Non-pigmented ciliary epithelial cell (primary cell): Measurements from ENCODE around the gene RABGAP1L.
"Not testable (repeated sequence)": the region's sequence is repeated elsewhere in the genome, so short reads cannot be mapped to it uniquely, and the experiment has no call there.

ENCODE experiments used
- DNase-seq: peaks from one replicate; pipeline ENCODE4 v3.0.0-alpha.2; 2010; ENCODE audit warnings: low read depth

Gene RABGAP1L

DNA sequence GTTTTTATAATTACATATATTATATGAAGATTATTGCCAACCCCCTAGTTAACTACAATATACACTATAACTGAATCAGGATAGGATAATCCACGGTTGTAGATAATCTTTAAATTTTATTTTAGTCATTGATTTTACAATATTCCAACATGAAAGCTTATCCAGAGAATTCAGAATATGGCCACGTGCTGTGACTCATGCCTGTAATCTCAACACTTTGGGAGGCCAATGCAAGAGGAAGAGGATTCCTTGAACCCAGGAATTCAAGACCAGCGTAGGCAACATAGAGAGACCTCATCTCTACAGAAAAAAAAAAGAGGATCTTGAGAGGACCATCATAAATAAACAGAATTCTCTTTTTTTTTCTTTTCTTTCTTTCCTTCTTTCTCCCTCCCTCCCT lies 720.9 kb downstream of the RABGAP1L start:
- DNase-seq, result no peak

DNA sequence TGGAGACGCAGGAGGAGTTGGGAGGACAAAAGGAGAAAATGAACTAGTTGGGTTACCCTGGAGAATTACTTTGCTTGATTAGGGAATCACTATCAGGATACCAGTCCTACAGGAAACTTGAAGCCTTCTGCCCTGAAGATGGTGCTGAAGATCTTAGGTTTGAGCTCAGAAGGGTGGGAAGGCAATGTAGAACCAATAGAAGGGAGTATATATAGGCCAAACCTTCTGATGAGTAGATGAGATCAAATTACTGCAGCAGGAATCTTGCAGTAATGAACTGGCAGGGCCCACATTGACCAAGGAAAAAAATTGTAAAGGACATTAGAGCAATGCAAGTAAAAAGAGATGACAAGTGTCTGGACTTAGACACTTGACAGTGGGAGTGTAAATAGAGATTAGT lies 724.1 kb downstream of the RABGAP1L start:
- DNase-seq, result peak; percentile 18

DNA sequence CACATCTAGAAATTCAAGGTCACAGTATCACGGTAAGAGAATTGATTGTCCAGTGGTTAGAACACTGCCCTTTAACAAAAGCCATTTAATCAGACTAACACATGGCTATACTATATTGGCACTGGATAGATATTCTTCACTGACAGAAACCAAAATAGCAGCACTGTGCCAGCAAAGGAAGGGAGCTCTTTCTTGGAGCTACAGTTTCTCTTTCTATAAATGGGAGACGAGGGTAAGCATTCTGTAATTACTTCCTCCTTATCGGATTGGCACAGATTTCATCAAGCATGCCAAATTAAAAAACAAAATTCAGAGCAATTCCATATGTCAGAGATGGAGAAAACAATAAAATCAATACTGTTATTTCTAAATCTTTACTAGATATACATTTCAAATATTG lies 724.7 kb downstream of the RABGAP1L start:
- DNase-seq, result no peak

DNA sequence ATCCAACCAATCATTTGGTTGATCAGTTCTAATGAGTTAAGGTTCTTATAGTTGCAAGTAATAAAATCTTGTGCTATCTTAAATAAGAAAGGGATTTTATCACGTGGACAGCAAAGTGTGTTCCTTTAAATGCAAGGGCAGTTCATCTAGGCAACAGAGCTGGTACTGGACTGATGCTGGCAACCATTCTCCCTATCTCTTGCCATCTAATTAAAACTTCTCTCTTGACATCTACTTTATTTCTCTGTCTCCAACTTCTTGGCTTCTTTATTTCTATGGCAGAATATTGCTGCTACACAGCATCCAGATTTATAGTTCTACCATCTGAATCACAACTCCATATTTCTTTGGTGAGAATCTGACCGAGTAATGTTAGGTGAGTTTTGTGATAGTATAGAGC lies 725.2 kb downstream of the RABGAP1L start:
- DNase-seq, result no peak

DNA sequence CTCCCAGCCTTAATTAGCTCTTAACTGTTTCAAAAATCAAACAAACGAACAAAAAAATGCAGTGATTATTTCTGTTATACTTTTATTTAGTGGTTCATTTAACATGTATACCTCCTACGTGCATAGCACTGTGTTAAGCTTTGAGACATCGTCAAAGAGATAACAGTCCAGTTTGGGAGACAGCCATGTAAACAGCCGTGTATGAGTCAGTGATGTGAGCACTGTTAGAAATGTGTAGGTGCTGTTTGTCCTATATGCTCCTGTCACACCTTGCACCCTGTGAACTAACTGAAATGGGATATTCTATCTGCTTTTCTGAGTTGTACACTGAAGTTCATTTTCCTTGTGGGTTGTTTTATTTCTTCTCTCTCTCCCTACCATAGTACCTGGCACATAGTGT lies 730.7 kb downstream of the RABGAP1L start:
- no peak for DNase-seq

DNA sequence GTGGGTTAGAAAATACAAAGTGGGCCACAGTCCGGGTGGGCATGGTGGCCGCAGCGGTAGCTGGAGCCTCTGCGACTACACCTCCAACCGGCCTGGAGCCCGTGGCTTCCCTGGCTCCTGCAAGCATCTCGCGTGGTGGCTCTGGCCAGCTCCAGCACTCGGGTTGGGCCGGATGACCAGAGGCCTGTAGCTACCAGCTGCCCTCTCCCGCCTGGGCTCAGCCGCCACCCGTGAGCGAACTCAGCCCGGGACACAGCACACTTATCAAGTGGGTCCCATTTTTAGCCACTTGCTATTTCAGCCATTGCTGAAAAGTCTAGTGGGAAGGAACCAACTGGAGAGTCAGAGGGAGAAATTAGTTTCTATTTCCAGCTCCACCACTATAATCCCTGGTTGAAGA lies 732.7 kb downstream of the RABGAP1L start:
- DNase-seq, result no peak

DNA sequence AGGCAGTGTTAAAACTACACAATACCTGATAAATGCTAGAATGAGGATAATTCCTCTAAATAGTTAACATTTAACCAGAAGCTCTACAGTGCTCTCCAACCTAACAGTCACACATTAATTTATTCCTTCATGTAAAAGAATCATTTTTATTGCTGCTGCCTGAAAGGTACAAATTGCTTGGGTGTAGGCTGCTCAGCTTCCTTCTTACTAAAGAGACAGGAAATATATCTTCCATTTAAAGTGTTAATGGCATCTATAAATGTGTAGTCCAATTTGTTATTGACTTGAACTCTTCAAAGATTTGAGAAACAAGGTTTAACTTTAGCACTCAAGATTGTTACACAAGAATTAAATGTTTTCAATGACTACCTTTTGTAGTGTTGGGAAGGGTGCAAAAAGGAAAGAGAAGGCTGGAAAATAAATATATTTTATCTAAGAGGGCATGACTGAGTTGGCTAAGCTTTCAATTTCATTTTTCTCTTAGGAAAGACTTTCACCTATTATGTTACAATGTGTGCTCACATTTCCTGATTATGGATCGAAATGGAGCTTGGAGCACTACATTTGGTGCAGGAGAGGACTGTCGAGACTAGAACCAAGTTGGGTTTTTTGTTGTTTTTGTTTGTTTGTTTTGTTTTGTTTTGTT lies 734.9 kb downstream of the RABGAP1L start:
- no peak for DNase-seq

DNA sequence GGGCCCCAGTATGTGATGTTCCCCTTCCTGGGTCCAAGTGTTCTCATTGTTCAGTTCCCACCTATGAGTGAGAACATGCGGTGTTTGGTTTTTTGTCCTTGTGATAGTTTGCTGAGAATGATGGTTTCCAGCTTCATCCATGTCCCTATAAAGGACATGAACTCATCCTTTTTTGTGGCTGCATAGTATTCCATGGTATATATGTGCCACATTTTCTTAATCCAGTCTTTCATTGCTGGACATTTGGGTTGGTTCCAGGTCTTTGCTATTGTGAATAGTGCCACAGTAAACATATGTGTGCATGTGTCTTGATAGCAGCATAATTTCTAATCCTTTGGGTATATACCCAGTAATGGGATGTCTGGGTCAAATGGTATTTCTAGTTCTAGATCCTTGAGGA lies 736.3 kb downstream of the RABGAP1L start:
- not testable (repeated sequence) for DNase-seq

DNA sequence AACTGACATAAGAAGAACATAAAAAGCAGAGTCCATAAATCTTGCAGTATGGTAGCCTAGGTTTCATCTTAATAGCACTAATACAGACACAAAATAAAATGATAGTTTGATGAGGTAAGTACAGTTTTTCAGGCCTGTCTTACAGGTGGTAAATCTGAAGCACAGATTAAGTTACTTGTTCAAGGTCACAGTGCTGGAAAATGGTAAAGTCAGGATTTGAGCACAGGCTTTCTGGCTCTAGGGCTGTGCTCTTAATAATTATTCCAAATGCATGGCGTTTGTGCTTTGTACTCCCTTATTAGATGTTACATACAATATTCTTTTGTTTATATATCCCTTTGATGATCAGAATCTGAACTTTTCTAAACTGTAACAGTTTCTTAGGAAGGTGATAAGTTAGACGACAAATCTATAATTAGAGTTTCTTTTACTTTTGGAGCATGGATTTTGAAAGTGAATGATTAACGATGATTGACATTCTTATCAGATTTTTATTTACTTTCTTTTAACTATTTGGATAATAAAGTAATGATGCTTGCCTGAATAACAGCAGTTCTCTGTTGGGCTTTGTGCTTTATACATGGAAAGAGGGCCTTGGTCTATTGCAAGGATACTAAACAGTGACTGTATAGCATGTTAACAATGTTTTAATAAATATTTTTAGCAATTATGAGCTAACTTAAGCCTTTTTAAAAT lies 738.9 kb downstream of the RABGAP1L start:
- no peak for DNase-seq

DNA sequence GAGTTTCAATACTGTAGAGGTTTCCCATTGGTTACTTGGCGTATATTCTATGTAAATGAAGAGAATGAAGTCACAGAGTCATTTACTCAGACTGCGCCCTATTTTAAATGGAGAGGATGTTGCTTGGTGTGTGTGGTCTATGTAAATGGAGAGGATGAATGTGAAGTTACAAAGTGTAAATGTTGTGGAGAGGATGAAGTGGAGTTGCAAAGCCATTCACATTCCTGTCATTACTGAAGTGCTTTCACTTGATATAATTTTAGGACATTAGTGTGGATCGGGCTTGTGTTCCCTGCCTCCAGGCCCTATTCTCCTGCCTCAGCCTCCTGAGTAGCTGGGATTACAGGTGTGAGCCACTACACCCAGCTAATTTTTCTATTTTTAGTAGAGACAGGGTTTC lies 741.0 kb downstream of the RABGAP1L start:
- no peak for DNase-seq

DNA sequence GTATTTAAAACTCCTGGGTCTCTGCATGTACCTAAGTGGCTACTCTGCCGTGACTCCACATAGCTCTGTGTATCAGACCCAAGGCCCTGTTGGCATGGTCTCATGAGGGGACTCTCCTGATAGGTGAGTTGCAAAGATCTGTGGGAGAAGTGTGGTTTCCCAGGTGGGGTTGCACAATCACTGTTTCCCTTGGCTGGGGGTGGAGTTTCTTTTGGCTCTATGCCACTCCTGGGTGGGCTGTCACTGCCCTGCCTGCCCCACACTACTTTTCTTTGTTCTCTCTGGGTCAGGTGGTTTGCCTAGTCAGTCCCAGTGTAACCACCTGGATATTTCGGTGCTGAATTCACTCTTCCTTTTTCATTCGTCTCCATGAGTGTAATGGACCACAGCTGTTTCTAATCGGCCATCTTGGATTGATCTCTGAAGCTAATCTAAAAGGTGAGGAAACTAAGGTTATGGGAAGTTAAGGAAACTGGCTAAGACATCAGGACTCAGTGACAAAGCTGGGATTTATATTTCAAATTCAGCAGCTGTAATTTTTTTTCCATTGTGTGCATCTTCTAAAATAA lies 743.3 kb downstream of the RABGAP1L start:
- DNase-seq, result no peak

DNA sequence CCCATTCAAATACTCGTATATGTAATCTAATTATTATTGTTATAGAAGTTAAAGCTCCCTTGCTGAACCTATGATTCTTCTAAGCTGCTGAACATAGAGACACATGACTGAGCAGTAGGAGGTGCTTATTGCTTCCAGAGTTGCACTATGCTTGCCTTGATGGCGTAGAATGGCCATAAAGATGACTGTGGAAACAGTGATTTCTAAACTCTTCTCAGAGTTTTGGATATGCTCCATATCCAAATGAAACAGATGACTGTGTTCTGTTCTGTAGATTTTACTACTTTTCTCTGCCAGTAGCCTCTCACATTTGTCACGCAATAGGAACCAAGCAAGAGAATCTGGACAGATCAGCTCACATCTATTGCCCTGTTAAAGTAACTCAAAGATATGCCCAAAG lies 752.3 kb downstream of the RABGAP1L start:
- no peak for DNase-seq

DNA sequence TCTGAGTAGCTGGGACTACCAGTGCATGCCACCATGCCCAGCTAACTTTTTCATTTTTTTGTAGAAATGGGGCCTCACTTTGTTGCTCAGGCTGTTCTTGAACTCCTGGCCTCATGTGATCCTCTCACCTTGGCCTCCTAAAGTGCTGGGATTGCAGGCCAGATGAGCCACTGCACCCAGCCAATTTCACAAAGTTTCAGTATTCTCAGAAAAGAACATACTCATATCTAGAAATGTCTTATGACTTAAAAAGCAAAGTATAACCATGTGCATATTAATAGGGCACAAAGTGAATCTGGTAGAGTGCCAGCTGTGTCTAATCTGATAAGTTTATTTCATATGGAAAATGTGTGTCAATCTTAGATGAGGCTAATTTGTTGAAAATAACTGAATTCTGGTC lies 752.9 kb downstream of the RABGAP1L start:
- DNase-seq, result no peak

DNA sequence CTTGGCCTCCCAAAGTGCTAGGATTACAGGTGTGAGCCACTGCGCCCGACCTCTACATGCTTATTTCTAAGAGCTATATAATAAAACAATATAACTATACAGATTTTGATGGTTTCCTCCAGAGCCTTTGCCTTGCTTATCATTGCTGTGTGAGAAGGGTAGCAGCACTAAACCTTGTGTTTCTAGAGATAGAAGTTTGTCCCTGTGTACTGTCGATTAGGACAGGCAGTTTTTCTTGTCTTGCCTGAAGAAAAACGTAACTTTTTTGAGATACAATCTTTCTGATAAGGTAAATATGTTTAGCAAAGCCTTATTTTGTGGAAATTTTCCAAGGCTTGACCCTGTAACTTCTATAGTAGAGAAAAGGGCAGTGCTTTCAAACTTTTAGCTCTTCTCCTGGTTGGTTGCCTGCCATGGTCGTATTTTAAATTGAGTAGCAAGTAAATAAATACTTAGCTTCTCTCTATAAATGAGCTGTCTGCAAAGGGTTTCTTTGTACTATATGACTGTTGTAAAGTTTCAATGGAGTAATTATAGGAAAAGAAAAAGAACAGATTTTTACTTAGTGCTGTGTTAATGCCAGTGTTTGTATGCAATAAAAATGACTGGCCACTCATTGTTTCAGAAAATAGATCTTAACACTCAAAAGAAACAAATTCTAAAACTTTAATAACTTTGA lies 754.0 kb downstream of the RABGAP1L start:
- no peak for DNase-seq

DNA sequence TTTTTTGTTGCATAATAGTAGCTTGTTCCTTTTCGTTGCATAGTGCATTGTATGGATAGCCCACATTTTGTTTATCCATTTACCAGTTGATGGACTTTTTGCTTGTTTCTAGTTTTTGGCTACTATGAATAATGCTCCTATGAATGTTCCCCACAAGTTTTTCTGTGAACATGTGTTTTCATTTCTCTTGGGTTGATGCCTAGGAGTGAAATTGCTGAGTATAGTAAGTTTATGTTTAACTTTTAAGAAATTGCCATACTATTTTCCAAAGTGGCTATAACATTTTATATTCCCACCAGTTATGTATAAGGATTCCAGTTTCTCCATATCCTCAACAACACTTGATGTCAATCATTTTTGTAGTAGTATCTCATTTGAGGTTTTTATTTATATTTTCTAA lies 755.7 kb downstream of the RABGAP1L start:
- no peak for DNase-seq

DNA sequence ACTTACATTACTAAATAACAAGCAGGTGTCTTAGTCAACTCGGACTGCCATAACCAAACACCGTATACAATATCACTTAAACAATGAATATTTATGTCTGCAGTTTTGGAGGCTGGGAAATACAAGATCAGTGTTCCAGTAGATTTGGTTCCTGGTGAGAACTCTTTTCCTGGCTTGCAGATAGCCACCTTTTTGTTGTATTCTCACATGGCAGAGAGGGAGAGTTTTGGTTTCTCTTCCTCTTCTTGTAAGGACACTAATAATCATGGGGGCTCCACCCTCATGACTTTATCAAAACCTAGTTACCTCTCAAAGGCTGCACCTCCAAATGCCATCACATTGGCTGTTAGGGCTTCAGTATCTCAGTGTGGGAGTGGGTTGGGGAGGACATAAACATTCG lies 757.5 kb downstream of the RABGAP1L start:
- no peak for DNase-seq

DNA sequence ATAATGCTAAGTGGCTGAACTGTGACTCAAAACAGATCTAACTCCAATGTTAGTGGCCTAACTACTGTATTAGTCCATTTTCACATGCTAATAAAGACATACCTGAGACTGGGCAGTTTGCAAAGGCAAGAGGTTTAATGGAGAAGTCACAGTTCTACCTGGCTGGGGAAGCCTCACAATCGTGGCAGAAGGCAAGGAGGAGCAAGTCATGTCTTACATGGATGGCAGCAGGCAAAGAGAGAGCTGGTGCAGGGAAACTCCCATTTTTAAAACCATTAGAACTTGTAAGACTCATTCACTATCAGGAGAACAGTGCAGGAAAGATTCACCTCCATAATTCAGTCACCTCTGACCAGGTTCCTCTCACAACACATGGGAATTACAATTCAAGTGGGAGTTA lies 760.8 kb downstream of the RABGAP1L start:
- no peak for DNase-seq

DNA sequence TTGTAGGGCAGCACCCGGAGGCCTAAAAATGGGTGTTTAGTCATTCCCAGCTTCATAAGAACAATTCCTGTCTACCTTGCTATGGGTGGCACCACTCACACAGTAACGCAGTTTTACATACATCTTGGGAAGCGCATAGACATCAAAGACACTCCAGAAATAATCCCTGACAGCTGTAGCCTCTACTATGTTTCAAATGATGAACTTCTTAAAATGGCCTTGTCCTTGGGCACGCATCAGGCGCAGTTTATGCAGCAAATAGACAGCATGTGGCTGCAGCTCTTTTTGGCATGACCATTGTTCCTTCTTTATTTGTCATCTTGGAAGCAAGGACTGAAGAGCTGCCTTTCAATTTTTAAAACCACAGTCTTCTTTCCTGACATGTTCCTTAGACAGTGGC lies 762.8 kb downstream of the RABGAP1L start:
- no peak for DNase-seq

DNA sequence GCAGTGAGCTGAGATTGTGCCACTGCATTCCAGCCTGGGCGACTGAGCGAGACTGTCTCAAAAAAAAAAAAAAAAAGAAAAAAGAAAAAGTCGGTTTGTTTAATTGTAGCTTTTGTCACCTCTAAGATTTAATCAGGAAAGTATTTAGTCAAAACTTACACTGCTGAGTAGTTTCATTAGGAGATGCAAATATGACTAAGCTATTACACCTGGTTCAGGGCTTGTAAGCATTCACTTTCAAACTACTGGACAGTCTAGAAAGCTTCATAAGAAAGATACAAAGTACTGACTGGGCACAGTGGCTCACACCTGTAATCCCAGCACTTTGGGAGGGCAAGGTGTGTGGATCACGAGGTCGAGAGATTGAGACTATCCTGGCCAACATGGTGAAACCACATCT lies 764.5 kb downstream of the RABGAP1L start:
- DNase-seq, result no peak

DNA sequence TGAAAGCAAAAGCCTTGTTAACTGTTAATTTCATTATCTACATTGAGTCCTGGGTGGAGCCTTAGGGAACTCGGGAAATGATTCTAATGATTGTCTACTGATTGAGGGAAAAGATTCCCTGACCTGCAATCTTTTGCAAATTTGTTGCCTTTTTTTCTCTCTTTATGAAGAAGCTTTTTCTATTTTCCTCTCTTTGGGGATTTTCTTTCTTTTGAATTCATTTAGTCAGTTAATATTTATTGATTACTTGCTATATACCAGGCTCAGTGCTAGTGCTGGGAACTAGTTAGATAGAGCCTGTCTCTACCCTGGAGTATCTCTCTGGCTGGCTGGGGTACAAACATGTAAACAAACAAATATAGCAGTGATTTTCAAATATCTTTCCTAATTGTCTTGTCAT lies 769.2 kb downstream of the RABGAP1L start:
- no peak for DNase-seq

DNA sequence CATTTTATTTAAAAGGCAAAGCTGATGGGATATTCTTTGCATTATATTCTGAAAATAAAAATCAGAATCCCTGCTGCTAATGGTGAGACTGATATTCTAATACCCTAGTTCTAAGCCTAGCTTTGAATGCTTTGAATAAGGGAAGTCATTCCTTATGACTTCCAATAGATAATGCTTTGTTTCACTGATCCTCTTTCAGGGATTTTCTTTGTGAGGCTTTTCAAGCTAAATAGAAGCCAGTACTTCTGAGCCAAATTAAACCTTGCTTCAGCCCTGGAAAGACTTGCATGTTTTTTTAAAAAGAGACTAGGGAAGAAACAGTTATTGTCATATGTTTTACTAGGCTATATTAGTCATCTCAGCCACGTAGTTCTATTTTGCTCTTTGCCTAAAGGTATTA lies 771.9 kb downstream of the RABGAP1L start:
- DNase-seq, result no peak

DNA sequence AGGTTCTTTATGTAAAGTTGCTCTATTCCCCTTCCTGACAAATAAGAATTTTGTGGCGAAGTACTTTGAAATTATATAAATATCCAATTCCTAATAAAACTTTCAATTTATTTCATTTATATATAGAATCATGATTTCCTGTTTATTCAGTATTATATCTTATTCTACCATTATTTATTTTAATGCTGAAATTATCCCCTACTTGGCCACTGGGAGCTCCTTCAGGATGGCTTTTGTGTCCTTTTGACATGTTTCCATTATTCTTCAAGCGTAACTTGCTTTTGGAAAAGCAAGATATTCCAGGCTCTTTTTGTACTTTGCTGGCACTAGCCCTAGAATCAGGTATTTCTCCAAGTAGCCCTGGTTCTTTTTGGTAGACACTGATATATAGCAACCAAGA lies 773.3 kb downstream of the RABGAP1L start:
- no peak for DNase-seq
